NCI-H226 (cell line): Measurements from ENCODE around the gene SIGLEC5.

Source experiments
- DNase-seq: peaks from one replicate; pipeline ENCODE4 v3.0.0-alpha.2; 2015

The SIGLEC5 gene

DNA sequence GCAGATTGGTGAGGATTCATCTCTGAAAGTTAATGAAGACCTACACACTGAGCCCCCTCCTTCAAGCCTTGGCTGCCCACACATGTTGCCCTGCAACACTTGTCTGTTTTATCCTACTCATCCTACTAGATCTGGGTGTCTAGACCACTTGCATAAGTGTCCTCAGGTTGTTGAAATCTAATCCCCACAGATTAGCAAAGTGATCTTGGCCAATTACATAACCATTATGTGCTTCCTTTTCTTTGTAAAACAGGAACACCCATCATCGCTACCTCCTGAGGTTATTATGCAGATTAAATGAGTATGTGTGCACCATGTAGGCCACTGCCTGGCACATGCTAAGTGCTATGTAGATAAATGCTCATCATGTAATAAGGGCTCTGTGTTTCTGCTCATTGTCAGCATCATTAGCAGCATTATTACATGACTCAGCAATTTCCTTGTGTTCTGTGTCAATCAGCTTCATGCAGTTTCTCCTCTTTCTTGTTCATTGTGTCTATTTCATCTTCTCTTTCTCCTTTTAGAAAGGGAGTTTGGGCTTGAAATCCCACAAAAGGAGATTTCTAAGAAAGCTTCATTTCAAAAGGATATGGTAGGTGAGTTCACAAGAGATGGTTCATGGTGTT, 44.0 kb downstream of the SIGLEC5 start:
- DNase-seq = no peak

DNA sequence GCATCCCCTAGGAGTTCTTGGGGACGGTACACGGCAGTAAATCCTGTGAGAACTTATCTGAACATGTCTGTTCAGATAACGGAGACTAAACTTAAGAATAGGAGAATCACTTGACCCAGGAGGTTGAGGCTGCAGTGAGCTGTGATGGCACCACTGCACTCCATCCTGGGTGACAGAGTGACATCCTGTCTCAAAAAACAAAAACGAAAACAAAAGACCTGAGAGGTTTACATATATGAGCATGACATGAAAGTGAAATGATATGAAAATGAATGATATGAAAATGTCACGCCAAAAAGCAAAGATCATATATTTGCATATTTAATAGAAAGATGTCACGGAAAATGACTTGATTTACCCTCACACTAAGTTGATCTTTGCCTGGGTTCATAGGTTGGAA, 53.4 kb downstream of the SIGLEC5 start:
- DNase-seq = no peak

DNA sequence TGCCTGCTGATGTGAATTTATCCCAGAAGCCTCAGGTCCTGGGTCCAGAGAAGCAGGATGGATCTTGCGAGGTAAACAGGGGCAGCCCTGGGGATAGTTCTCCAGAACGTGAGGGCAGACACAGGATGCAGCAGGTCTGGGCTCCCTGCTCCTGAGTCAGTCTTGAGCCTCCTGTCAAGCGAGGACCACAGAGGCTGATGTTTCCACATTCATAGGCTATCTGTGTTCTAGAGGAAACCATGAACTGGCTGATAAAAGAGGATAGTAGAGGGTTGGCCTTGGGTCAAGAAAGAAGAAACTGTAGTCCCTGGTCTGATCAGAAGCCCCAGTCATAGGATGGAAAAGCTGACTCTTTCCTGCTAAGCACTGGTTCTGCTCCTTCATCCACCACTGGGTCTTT, 56.9 kb downstream of the SIGLEC5 start:
- no peak for DNase-seq

DNA sequence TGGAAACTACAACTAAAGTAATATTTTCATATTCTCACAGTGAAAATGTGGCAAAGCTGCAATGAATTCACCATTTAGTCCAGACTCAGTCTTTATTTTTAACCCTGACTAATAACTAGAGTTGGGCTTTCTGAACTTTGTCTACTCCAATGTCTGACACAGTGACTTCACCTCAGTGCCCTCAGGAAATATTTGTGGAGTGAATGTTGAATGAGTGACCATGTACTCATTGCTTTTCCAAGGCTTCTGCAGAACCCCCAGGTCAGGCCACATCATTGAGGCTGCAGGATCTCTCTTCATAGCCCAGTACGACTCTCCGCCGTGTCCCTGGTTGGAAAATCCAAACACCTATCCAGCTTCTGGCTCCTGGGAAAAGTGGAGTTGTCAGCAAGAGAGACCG, 57.3 kb downstream of the SIGLEC5 start:
- DNase-seq = peak; percentile 22

DNA sequence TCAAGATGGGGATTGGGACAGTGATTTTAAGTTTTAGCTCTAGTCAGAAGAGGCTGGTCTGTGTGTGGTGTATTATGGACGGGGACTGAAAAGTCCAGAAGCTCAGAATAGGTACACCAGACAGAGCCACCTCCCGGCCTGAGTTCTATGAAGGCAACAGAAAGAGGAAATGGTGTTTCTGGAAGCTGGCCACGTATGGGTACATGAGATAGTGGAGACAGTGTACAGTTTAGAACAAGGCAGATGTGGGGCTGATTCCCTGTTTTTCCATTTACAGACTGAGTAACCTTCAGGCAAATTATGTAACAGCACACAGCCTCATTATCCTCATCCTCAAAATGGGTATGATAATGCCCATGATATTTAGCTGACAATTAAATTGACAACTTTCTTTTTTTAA, 57.8 kb downstream of the SIGLEC5 start:
- no peak for DNase-seq

DNA sequence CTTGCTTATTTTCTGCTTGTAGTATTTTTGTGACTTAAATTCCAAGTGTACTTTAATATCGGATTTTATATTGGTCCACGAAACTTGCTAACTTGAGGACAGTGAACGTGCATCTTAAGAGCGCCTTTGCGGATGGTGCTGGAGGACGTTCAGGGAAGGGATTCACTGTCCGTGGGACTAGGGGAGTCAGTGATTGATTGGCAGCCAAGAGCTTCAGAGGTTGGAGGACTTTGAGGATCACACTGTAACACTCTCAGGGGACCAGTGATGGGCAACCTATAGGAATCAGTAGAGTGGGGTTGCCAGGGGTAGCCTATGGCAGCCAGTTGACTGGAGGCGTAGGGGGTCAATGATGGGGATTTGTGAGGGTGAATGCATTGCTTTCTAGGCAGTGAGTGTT, 58.6 kb downstream of the SIGLEC5 start:
- no peak for DNase-seq

DNA sequence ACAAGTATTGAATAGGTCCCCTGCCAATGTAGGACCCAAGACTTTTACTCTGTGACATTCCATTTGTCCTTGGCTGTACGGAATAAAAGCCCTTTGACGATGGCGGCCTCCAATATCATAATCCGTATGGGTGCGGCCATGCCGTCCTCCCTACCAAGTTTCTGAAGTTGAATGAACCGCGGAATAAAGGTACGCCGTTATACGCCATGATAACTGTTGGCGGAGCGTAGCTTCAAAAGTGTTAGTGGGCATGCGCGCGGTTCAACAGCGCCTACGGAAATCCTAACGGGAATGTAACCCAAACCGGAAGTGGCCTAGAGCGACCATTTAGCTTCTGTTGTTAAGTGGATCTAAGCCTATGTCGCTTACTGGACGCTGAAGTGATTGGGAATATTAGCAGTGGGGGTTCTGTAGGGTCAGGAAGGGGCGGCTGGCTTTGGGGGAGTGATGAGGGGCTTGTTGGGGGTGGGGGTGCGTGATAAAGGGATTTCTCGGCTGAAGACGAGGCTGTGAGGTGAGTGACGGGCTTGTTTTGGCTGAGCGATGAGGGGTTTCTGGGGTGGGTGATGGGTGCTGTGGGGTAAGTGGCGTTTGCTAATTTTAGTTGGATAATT, 59.1 kb downstream of the SIGLEC5 start, which contains the start of gene ZNF175:
Gene ZNF175 (plus strand): TSS at position 322 of the 614 bp plus-strand sequence. CDS start 2,047 bp downstream, outside the sequence.
- peak; percentile 95 for DNase-seq

DNA sequence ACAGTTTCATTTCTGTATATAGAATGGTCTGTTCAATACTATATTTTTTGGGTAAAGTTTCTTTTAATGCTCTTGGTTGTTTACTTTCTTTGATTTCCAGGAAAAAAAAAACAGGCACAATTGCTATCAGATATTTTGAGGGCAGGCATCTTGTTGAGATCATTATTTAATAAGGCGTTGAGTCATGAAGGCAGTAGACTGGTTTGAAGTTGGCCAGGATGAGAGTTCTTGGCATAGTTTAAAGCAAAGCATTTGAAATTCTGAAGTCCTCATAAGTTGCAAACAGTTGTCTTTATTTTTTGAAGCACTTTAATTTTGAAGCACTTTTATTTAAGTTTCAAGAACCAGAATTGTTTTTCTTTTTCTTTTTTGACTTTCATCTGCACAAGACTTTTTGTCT, 61.7 kb downstream of the SIGLEC5 start:
- no peak for DNase-seq

DNA sequence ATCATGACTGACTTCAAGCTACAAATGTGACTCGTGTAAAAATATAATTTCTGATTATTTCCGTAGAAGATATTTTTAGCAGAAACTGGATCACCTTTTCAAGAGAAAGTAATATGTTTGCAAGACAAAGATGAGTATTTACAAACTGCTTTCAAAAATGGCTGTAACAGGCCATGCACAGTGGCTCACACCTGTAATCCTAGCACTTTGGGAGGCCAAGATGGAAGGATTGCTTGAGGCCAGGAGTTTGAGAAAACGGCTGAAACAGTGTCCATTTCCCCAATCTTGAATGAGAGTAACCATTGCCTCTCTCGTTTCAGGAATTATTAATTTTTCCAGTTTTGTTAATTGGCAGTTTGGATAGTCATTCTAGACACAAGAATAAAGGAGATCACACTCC, 62.6 kb downstream of the SIGLEC5 start:
- DNase-seq = no peak

DNA sequence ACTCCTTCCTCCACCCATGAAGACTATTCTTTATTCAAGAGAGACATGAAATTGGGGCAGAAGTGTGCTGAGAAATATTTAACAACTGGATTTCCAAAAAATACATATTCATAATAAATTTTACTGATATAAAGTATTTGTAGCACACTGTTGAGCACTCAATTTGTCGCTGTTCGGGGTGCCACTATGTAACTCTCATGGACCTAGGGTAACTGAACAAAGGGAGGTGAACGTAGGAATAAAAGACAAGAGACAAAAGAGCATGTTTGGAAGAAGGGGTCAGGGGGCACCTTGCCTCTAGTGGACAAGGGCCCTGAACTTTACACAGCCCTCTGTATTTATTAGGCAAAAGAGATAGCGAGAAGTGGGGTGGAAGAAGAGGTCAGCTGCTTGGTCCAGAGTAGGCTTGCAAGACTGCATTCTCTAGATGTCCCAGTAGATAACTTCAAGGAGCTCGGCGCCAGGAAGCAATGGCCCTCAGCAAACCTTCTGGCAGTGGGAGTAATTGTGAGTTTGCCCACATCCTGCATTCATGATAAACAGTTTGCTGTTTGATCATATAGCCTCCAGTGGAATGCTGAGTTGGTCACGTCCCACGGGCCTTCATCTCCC, 63.6 kb downstream of the SIGLEC5 start:
- DNase-seq = peak; percentile 13

DNA sequence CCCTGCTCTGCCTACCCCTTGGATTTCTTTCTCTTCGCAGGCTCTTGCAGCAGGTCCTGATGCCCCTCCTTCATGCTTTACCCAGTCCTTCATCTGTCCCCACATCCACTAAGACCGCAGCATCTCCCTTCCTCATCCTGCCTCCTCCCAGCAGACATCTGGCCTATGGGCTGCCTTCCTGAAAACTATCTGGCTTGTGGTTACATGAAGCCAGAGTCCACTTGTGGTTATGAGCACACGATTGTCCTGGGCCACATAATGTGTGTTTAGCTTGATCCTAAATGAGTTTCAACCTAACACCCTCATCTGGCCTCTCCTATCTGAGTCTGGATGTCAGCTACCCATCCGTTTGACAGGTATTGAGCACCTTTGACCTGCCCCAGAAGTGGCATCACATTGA, 64.6 kb downstream of the SIGLEC5 start:
- no peak for DNase-seq

DNA sequence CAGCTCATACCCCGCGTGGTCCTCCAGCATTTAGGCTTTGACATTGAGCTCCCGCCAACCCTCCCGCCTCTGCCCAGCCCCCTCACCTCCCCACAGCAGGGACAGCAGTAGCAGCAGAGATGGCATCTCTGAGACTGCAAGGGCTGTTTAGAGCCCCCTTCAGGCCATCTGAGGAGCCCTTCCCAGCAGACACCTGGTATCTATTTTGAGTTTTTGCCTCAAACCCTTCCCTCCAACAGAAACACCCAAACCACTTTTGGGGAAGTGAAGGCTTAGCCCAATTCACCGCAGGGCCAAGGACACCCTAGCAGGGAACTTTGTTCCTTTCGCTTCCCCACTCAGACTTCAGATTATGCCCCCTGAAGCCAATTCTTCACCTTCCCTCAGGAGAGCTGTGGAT, 65.4 kb downstream of the SIGLEC5 start:
- no peak for DNase-seq
